GM21367 (cell line): ENCODE data around the gene ANXA4.
A peak's percentile ranks its signal among the peaks of the same experiment; 100 is the strongest.
"Not testable (repeated sequence)": the region's sequence is repeated elsewhere in the genome, so short reads cannot be mapped to it uniquely, and the experiment has no call there.

Experiments
- ATAC-seq: cut with Tn5 transposase; IDR thresholded peaks from one replicate; pipeline ENCODE4 v1.9.1; 2021; ENCODE audit not compliant: unreplicated experiment

ANXA4 gene

DNA sequence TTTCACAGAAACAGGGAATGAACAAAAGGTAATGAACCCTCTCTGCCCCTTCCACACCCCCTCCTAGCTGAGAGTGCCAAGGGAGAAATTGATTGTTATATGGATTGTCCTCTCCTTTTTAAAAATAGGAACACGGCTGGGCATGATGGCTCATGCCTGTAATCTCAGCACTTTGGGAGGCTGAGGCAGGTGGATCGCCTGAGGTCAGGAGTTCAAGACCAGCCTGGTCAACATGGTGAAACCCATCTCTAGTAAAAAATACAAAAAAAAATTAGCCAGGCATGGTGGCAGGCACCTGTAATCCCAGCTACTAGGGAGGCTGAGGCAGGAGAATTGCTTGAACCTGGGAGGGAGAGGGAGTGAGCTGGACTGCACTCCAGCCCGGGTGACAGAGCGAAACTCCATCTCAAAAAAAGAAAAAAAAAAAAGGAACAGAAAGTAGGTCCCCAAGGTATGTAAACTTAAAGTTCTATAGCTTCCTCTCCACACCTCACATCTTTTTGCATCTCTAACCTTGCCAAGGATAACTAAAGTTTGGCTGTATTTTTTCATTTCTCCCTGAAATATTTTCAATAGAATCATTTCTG, 60.9 kb downstream of the ANXA4 start:
- not testable (repeated sequence) for ATAC-seq

- ATAC-seq: no peak
Observed at GRCh38 chr2:69804416-69804815, 62.5 kb downstream of the ANXA4 start.

DNA sequence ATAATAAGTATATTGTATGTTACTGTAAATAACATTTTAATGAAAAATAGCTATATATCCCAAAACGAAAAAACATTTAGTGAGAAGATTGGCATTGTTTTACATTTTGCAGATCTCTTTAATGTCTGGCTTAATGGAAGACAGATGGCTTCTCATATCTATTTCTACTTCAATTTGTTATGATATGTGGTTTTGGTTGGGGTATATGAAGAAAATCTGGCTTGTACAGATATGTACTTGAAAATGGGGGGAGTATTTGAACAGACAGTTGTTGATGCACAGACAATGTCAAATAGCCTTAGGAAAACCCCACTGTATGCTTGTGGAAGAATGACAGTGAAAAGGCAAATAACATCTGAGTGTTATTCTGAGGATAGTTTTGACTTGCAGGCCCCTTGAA, 64.0 kb downstream of the ANXA4 start:
- no peak for ATAC-seq

DNA sequence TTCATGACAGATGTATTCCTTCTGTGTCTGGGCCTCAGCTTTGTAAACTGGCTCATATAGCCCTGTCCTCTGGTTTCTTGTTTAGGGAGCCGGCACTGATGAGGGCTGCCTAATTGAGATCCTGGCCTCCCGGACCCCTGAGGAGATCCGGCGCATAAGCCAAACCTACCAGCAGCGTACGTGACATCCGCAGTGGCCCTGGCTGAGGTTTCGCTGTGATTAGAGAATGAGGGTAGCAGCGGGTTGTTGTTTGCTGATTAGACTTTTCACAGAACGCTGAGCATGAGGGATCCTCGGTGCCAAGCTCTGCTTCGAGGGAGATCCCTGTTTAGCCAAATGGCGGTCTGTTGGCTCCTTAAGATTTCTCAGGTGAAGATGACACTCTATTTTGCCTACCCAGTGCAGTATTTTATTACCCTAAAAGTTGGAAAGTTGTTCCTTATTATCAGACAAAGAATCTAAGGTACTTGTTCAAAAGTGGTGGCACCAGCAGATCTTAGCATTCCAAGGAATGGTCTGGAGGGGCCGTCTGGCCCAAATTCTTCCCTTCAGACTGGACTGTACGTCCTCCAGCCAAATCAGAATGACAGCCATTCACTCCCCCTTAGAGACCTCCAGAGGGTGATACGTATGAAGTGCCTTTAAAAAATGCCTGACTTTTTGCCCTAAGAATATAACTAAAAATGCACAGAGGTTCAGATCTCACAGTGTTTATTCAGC, 66.0 kb downstream of the ANXA4 start:
- no peak for ATAC-seq

GRCh38 chr2:69810550-69810949, 68.6 kb downstream of the ANXA4 start:
- ATAC-seq: no peak

DNA sequence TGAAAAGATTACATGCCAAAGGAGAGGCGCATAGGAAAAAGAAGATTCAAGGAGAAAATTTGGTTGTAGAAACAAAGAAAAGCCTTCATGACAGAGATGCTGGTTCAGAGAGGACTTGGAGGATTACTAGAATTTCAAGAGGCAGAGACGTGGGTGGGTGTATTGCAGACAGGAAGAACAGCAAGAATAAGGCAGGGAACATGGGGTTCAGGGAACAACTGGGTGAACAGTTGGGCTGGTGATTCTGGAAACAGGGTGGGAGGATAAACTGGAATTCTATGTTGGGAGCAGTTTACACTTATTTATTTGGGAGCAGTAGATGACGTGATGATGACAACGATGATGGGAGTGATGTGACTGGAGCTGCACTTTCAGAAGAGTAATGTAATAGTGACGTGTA, 69.1 kb downstream of the ANXA4 start:
- ATAC-seq: no peak

- ATAC-seq: no peak
Observed at GRCh38 chr2:69811591-69811990, 69.7 kb downstream of the ANXA4 start.

- no peak for ATAC-seq
Observed at GRCh38 chr2:69815717-69816116, 73.8 kb downstream of the ANXA4 start.

DNA sequence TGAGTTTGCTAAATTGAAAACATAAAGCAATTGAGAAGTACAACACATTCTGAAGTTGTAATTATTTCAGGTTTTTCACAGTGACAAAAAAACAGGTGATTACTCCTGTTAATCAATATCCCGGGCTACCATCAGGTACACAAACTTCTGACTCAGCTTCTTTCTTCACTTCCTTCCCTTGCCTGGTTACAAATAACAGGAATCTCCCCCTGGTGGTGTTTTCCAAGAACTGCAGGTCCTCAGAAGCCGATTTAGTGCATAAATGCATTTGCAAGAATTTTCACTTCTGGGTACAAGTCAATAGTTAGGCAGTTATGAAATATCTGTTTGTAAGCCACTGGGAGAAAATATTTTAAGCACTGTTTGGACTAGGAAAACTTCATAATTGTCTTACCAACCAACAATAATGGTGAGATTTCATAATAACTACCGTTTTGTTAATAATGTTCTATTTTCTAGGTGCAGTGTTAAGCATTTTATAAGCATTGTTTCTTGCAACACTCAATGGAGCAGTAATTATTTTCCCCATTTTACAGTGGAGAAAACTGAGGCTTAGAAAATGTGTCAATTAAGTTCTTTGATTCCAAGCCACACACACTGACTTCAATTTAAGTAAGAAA, 75.1 kb downstream of the ANXA4 start:
- no peak for ATAC-seq

GRCh38 chr2:69817729-69818501, 76.0 kb downstream of the ANXA4 start:
- ATAC-seq: no peak

GRCh38 chr2:69827796-69828540, 86.0 kb downstream of the ANXA4 start:
- no peak for ATAC-seq

- peak; percentile 7 for ATAC-seq
Observed at GRCh38 chr2:69828938-69829255, 87.0 kb downstream of the ANXA4 start.

- ATAC-seq: peak; percentile 71
Observed at GRCh38 chr2:69829256-69830044, 87.5 kb downstream of the ANXA4 start, which contains the start of gene GMCL1. TSS of gene GMCL1 (plus strand) at chr2:69829660. CDS start at chr2:69829893, 233 bp downstream.

- ATAC-seq: peak; percentile 20
Observed at GRCh38 chr2:69830045-69830905, 88.3 kb downstream of the ANXA4 start.

GRCh38 chr2:69830906-69831241, 88.9 kb downstream of the ANXA4 start:
- not testable (repeated sequence) for ATAC-seq

GRCh38 chr2:69831354-69831905, 89.5 kb downstream of the ANXA4 start:
- no peak for ATAC-seq

GRCh38 chr2:69833752-69834151, 91.8 kb downstream of the ANXA4 start:
- ATAC-seq: no peak

DNA sequence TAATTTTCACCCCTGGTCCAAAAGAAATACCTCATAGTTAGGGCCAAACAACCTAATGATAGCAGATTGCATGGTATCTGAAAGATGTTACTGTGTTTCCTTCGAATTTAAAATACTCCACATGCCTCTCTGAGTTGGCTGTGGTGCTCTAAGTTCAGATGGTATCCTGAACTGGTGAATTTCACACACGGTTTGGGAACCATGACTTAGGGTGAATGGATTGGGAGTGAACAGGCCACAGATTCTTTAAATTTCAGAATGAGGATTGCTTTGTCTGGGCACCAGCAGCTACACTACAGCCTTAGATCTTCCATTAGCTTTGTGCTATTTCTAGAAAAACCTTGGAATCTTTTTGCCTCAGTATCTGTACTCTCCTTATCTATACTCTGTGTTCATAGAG, 93.7 kb downstream of the ANXA4 start:
- no peak for ATAC-seq

GRCh38 chr2:69836316-69836715, 94.4 kb downstream of the ANXA4 start:
- no peak for ATAC-seq
